ENCODE measurements around the gene RIMS4.

Gene RIMS4

GRCh38 chr20:44743916-44744655 is 66.3 kb downstream of the RIMS4 start:
- DNase-seq (ENCODE audit: extremely low read depth in 1 of 2, low read depth in 1 of 2): no peak

GRCh38 chr20:44743080-44743701 is 67.2 kb downstream of the RIMS4 start:
- DNase-seq (ENCODE audit: extremely low read depth in 1 of 2, low read depth in 1 of 2): no peak

GRCh38 chr20:44742304-44743079 is 67.9 kb downstream of the RIMS4 start:
- DNase-seq (ENCODE audit: extremely low read depth in 1 of 2, low read depth in 1 of 2): no peak

GRCh38 chr20:44739942-44740341 is 70.4 kb downstream of the RIMS4 start:
- DNase-seq (ENCODE audit: extremely low read depth in 1 of 2, low read depth in 1 of 2): no peak

GRCh38 chr20:44738813-44739477 is 71.4 kb downstream of the RIMS4 start:
- peak in 1 of 2 donors; percentile 35 for DNase-seq (ENCODE audit: extremely low read depth in 1 of 2, low read depth in 1 of 2)

GRCh38 chr20:44737116-44737515 is 73.2 kb downstream of the RIMS4 start:
- no peak for DNase-seq (ENCODE audit: extremely low read depth in 1 of 2, low read depth in 1 of 2)

GRCh38 chr20:44736170-44737021 is 74.0 kb downstream of the RIMS4 start:
- no peak for DNase-seq (ENCODE audit: extremely low read depth in 1 of 2, low read depth in 1 of 2)

- no peak for DNase-seq (ENCODE audit: extremely low read depth in 1 of 2, low read depth in 1 of 2)
Measured at GRCh38 chr20:44735816-44736169, 74.6 kb downstream of the RIMS4 start.

GRCh38 chr20:44734938-44735337 is 75.4 kb downstream of the RIMS4 start:
- no peak for DNase-seq (ENCODE audit: extremely low read depth in 1 of 2, low read depth in 1 of 2)

GRCh38 chr20:44733341-44734069 is 76.8 kb downstream of the RIMS4 start:
- peak; percentile 31 to 40 for DNase-seq (ENCODE audit: extremely low read depth in 1 of 2, low read depth in 1 of 2)

GRCh38 chr20:44732327-44732726 is 78.0 kb downstream of the RIMS4 start:
- DNase-seq (ENCODE audit: extremely low read depth in 1 of 2, low read depth in 1 of 2): no peak

- no peak for DNase-seq (ENCODE audit: extremely low read depth in 1 of 2, low read depth in 1 of 2)
Measured at GRCh38 chr20:44731657-44732056, 78.7 kb downstream of the RIMS4 start.

- no peak for DNase-seq (ENCODE audit: extremely low read depth in 1 of 2, low read depth in 1 of 2)
Measured at GRCh38 chr20:44730441-44730840, 79.9 kb downstream of the RIMS4 start.

GRCh38 chr20:44728801-44729443 is 81.4 kb downstream of the RIMS4 start:
- no peak for DNase-seq (ENCODE audit: extremely low read depth in 1 of 2, low read depth in 1 of 2)

- DNase-seq (ENCODE audit: extremely low read depth in 1 of 2, low read depth in 1 of 2): no peak
Measured at GRCh38 chr20:44727651-44728050, 82.7 kb downstream of the RIMS4 start.

- no peak for DNase-seq (ENCODE audit: extremely low read depth in 1 of 2, low read depth in 1 of 2)
Measured at GRCh38 chr20:44727039-44727438, 83.3 kb downstream of the RIMS4 start.

GRCh38 chr20:44725837-44726236 is 84.5 kb downstream of the RIMS4 start:
- DNase-seq (ENCODE audit: extremely low read depth in 1 of 2, low read depth in 1 of 2): no peak

GRCh38 chr20:44724423-44725091 is 85.8 kb downstream of the RIMS4 start:
- no peak for DNase-seq (ENCODE audit: extremely low read depth in 1 of 2, low read depth in 1 of 2)

Data from stimulated activated CD8-positive, alpha-beta memory T cell treated with anti-CD3 and anti-CD28 coated beads, Interleukin-7, amount 100 ng/mL, for 48 hours (primary cell).